HG03354 (cell line): ENCODE results near the gene HAVCR1.
"Not testable (repeated sequence)": the region's sequence is repeated elsewhere in the genome, so short reads cannot be mapped to it uniquely, and the experiment has no call there.

Experiments used
- ATAC-seq: cut with Tn5 transposase; IDR thresholded peaks from one replicate; pipeline ENCODE4 v1.9.1; 2021; ENCODE audit warnings: mild to moderate bottlenecking; ENCODE audit not compliant: unreplicated experiment, poor library complexity, severe bottlenecking

Gene HAVCR1

DNA sequence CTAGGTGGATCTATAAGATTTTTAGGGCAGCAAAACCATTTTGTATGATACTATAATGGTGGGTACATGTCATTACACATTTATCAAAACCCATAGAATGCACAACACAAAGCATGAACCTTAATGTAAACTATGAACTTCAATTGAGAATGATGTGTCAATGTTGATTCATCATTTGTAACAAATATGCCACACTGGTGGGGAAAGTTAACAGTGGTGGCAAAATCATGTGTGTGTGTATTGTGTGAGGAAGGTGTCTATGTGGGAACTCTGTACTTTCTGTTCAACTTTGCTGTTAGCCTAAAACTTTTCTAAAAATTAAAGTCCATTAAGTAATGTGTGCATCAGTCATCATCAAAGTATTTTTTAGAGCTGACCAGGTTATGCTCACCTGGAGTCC, 38.9 kb downstream of the HAVCR1 start:
- no peak for ATAC-seq

DNA sequence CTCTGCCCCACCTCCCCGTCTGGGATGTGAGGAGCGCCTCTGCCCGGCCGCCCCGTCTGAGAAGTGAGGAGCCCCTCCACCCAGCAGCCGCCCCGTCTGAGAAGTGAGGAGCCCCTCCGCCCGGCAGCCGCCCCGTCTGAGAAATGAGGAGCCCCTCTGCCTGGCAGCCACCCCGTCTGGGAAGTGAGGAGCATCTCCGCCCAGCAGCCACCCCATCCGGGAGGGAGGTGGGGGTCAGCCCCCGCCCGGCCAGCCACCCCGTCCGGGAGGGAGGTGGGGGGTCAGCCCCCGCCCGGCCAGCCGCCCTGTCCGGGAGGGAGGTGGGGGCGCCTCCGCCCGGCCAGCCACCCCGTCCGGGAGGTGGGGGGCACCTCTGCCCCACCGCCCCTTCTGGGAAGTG, 44.8 kb downstream of the HAVCR1 start:
- ATAC-seq: not testable (repeated sequence)

DNA sequence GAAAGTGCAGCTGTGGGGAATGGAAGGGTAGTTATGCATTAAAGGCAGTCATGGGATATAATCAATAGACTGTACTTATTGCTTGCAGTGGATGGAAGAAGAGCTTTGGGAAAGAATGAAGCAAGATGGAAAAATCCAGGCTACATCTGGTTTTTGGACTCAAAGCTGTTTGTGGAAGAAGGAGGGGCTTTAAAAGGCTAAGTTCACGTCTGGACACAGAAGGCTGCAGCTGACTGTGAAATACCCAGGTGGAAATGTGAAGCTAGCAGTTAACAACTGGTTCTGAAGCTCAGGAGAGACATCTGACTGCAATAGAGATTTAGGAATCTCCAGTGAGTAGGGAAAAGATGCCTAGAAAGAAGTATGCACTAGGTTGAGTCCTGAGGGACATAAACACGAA, 52.7 kb downstream of the HAVCR1 start:
- no peak for ATAC-seq

DNA sequence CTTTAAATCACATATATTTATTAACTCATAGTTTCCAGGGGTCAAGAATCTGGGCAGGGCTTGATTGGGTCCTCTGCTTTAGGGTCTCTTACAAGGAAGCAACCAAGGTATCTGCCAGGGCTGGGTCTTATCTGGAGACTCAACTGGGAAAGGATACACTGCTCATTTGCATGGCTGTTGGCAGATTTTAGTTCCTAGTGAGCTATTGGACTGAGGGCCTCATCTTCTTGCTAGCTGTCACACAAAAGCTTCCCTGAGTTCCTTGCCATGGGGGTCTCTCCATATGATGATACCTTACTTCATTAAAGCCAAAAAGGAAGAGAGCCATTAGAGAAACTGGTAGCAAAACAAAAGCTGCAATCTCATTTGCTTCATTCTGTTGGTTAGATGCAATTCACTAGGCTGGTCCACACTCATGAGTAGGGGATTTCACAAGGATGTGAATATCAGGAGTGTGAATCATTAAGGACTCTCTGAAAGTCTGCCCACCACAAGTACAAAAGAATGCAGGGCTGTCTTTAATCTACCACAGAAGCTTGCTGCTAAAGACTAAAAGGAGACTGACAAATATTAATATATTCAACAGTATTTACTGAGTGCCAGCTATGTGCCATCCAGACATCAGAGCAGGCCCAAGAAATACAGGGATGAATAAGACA, 53.9 kb downstream of the HAVCR1 start:
- ATAC-seq: peak; percentile 76

DNA sequence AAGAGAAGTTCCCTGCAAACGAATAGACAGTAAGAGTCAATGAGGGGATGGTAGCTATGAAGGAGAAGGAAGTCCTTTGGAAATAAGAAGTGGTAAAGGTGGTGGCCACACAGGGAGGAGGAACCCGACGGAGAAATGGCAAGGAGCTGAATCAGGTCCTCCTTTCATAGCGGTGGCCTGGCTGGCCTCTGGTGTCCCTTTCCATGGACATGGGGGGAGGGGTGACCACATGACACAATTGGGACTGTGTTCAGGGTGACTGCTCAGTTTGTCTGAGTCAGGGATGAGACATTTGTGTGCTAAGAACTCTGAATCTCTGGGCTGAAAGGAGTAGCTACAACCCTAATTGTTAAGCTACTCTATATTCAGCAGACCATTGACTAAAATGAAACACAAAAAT, 67.2 kb downstream of the HAVCR1 start:
- ATAC-seq: no peak

DNA sequence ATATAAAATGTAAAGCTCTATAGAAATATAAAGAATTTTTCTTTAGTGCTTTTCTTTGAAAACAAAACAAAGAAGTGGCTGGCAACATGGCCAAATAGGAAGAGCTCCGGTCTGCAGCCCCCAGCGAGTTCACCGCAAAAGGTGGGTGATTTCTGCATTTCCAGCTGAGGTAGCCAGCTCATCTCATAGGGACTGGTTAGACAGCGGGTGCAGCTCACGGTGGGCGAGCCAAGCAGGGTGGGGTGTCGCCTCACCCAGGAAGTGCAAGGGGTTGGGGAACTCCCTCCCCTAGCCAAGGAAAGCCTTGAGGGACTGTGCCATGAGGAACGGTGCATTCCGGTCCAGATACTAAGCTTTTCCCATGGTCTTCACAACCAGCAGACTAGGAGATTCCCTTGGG, 74.9 kb downstream of the HAVCR1 start:
- no peak for ATAC-seq

DNA sequence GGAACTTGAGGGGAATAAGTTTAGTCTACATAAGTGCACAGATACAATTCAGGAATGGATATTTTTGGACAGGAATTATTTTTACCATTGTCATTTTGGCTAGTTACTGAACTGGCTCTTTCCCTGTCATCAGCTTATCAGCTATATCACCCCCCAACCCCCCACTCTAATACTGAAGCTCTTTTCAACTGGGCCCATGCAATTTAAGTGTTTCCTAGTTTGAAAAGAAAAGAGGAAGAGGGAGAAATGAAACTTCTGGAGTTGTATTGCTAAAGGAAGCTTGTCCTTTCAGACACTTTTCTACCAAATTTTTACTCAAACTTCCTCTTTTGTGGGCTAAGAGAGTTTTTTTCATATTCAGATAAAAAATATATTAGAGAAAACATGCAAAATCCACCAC, 77.4 kb downstream of the HAVCR1 start:
- no peak for ATAC-seq
